RWPE1 (cell line): ENCODE results near the gene KLHL2.

ENCODE experiments used
- CTCF ChIA-PET: fragments of 350-600 bp; sonication (Branson Sonifier 250); formaldehyde crosslinking; extraction: SDS; loops from one replicate; lab custom pipeline; 2021; lab: Yijun Ruan, JAX
- POLR2A ChIA-PET: fragments of 400-600 bp; formaldehyde crosslinking; extraction: SDS; loops from one replicate; lab custom pipeline; 2020; ENCODE audit warnings: antibody characterized with exemption; ENCODE audit not compliant: low non-redundant PET; lab: Yijun Ruan, JAX
- DNase-seq: peaks from one replicate; pipeline ENCODE4 v3.0.0; 2012; ENCODE audit warnings: low spot score
- H3K27ac ChIP-seq: fragments of 450-650 bp; 2 replicates; pipeline ENCODE4 v1.5.1; 2017
- TF ChIP-seq, protein P1 (sequence below): fragments of 450-650 bp; conservative IDR thresholded peaks from 2 replicates; pipeline ENCODE4 v1.5.1; 2017; ENCODE audit warnings: low read depth, mild to moderate bottlenecking

KLHL2 gene

DNA sequence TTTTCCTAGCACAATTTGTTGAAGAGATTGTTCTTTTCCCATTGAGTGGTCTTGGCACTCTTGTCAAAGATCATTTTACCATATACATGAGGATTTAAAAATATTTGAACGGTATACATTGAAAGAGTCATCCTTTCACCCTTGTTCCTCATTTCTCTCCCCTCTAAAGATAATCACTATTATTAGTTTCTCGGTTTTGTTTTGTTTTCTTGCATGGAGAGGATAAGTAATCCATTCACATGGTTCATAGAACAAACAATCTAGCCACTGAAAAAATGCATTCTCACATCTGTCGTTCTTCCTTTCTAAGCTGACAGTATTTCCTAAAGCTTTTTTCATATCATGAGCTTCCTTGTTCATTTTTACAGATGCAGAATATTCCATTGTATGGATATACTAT lies 80.9 kb downstream of the KLHL2 start:
- CTCF ChIA-PET: no interaction called here
- H3K27ac ChIP-seq: no peak overlapping the region

DNA sequence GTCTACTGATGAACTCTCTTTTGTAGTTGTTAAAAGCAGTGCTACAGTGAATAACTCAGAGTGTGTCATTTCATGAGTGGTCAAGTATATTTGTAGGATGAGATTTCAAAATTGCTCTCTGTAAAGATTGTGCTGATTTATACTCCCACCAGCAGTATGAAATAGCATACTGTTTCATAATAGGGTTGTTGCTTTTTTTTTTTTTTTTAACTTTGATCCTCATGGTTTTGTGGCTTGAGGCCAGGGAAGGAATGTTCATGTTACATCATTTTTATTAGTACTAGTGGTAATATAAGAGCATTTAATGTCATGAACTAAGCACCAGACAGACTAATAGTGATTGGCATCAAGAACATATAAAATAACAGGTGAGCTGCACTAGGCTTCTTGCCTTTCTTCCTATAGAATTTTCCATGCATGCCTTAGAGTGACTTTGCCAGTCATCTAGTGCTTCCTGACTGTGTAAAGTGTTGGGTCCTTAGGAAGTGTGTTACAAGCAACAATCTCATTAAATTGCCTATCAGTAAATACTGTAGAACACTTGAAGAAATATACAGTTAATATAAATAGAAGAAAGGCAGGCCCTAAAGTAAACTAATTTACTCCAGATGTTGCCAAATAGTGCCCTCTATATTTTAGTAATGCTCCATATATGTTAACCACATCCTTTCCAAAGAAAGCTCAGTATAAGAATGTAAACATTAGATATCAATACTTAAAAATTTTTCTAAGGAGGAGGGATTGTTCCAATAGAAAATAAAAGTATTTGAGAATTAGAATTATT lies 81.5 kb downstream of the KLHL2 start:
- ChIA-PET CTCF (no interaction called here), POLR2A (no interaction called here)
- H3K27ac ChIP-seq: no peak overlapping the region
- peak; percentile 14 for DNase-seq
- TF ChIP-seq, protein P1, sequence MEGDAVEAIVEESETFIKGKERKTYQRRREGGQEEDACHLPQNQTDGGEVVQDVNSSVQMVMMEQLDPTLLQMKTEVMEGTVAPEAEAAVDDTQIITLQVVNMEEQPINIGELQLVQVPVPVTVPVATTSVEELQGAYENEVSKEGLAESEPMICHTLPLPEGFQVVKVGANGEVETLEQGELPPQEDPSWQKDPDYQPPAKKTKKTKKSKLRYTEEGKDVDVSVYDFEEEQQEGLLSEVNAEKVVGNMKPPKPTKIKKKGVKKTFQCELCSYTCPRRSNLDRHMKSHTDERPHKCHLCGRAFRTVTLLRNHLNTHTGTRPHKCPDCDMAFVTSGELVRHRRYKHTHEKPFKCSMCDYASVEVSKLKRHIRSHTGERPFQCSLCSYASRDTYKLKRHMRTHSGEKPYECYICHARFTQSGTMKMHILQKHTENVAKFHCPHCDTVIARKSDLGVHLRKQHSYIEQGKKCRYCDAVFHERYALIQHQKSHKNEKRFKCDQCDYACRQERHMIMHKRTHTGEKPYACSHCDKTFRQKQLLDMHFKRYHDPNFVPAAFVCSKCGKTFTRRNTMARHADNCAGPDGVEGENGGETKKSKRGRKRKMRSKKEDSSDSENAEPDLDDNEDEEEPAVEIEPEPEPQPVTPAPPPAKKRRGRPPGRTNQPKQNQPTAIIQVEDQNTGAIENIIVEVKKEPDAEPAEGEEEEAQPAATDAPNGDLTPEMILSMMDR: no peak

More for the DNA sequence above, 80.9 kb downstream of the KLHL2 start:
- no peak for DNase-seq
- POLR2A ChIA-PET: no interaction called here
- TF ChIP-seq, protein P1: no peak

DNA sequence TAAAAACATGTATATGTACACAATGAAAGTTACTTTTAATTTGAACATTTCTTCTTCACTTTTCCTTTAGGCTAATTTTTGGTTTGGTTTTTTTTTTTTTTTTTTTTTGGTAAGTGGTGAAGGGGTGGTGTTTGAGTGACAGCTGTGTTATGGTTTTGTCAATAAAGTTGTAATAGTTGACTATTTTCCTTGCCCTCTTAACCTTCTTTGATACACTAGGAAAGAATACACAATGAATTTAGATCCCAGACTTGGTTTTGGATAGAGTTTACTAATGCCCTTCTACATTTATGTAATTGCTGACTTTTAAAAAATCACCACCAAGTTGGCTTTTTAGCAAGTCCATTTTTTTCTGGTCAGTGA lies 82.0 kb downstream of the KLHL2 start:
- ChIA-PET CTCF (interaction anchor here (0.7 kb wide), 1 partner anchor 80 kb away, joined by 8 read pairs; no protein-coding TSS in a partner anchor), POLR2A (no interaction called here)
- DNase-seq: no peak
- TF ChIP-seq, protein P1: no peak
- no peak overlapping the region for H3K27ac ChIP-seq

DNA sequence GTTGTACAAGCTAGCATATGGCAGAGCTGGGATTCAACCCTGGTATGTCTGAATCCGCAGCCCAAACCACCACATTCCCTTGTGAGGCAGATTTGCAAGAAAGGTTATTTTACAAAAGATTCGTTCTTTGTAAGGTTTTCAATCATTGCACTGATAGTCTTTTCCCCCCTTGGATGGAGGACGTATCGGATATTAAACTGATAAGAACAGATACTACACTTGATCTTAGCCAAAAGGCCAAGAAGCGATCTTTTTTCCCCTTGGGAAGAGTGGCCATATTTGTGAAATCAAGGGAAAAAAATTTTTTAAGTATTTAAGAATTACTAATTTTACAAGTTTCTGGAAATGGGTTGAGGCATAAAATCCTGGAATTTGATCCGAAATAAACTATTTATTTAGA lies 85.7 kb downstream of the KLHL2 start:
- no peak for DNase-seq
- POLR2A ChIA-PET: no interaction called here

DNA sequence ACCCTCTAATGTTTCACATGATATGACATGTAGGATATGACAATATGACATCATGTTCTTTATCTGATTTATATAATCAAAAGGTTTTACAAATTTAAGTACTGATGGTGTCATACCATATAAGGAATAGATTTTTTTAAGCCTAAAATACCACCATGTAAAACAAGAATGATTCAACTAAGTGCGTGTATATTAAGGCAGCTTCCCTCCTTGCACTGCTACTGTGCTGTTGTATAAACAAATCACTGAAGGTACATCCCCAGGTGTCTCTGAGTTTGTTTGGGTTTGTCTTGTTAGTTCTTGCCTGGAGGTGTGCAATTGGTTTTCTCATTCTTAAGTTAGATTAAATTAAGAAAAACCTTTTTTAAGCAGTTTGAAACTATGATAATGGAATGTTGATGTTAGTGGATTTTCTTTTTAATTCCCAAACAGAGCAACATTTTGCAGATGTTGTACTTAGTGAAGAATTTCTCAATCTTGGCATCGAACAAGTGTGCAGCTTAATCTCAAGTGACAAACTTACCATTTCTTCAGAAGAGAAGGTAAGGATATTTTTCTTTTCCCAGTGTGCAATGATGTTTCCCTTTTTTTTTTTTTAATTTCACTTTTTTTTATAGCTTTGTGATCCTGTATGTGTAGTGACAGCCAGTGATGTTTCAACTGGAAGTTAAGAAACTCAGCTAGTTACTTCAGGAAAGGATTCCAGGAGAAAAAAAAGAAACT lies 86.7 kb downstream of the KLHL2 start:
- CTCF ChIA-PET: interaction anchor here (0.6 to 0.7 kb wide), 2 partner anchors 668 to 1139 kb away, joined by 3 to 9 read pairs; no protein-coding TSS in a partner anchor
- POLR2A ChIA-PET: interaction anchor here (0.7 kb wide), 1 partner anchor 33 kb away, joined by 3 read pairs; the partner anchor contains the start of gene MSMO1
- H3K27ac ChIP-seq: no peak overlapping the region

More for the DNA sequence above, 85.7 kb downstream of the KLHL2 start:
- TF ChIP-seq, protein P1: no peak
- CTCF ChIA-PET: interaction anchor here (0.7 kb wide), 1 partner anchor 667 kb away, joined by 3 read pairs; no protein-coding TSS in a partner anchor
- no peak overlapping the region for H3K27ac ChIP-seq

DNA sequence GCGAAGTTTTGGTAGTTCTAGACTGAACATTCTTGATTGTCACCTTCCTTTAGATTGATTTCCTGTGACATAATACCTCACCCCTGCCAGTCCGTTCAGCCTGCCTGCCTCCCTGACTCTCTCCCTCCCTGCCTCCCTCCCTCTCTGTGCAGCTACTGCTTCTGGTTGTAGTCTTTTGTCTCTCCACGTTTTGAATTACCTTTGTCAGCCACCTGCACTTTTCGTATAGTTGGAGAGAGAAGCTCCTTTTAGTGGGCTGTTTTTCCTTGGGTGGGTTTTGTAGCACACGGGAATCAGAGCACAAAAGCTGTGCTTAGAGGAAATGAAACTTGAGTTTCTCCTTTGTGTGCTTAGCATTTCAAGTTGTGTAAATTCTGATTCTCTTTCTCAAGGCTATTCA lies 87.5 kb downstream of the KLHL2 start:
- no peak overlapping the region for H3K27ac ChIP-seq
- DNase-seq: no peak
- ChIA-PET POLR2A (no interaction called here), CTCF (interaction anchor here (0.6 to 1.2 kb wide), 2 partner anchors 163 to 1140 kb away, joined by 4 to 9 read pairs; no protein-coding TSS in a partner anchor)
- TF ChIP-seq, protein P1: no peak

More for the DNA sequence above, 86.7 kb downstream of the KLHL2 start:
- TF ChIP-seq, protein P1: no peak
- no peak for DNase-seq
